RWPE1 (cell line): Measurements from ENCODE around the gene LEF1.

ENCODE experiments used
- CTCF ChIA-PET: fragments of 350-600 bp; sonication (Branson Sonifier 250); formaldehyde crosslinking; extraction: SDS; loops from one replicate; lab custom pipeline; 2021; lab: Yijun Ruan, JAX
- POLR2A ChIA-PET: fragments of 400-600 bp; formaldehyde crosslinking; extraction: SDS; loops from one replicate; lab custom pipeline; 2020; ENCODE audit warnings: antibody characterized with exemption; ENCODE audit not compliant: low non-redundant PET; lab: Yijun Ruan, JAX
- DNase-seq: peaks from one replicate; pipeline ENCODE4 v3.0.0; 2012; ENCODE audit warnings: low spot score
- H3K27ac ChIP-seq: fragments of 450-650 bp; 2 replicates; pipeline ENCODE4 v1.5.1; 2017
- CTCF ChIP-seq: fragments of 450-650 bp; conservative IDR thresholded peaks from 2 replicates; pipeline ENCODE4 v1.5.1; 2017; ENCODE audit warnings: low read depth, mild to moderate bottlenecking

Gene LEF1

GRCh38 chr4:108168160-108168670 lies 517 bp downstream of the LEF1 start:
- H3K27ac ChIP-seq = no peak overlapping the region
- ChIA-PET CTCF (interaction anchor here (0.5 kb wide), 1 partner anchor 173 kb away, joined by 4 read pairs; no protein-coding TSS in a partner anchor), POLR2A (no interaction called here)
- no peak for TF ChIP-seq CTCF
- DNase-seq = no peak

GRCh38 chr4:108166441-108167315 lies 2.1 kb downstream of the LEF1 start:
- no peak overlapping the region for H3K27ac ChIP-seq
- no peak for DNase-seq
- ChIA-PET POLR2A (no interaction called here), CTCF (no interaction called here)
- TF ChIP-seq CTCF = no peak

- POLR2A ChIA-PET = no interaction called here
- H3K27ac ChIP-seq = no peak overlapping the region
Measured at GRCh38 chr4:108166038-108166437, 2.7 kb downstream of the LEF1 start.

GRCh38 chr4:108165586-108165985 lies 3.1 kb downstream of the LEF1 start:
- CTCF ChIA-PET = no interaction called here
- TF ChIP-seq CTCF = no peak
- no peak for DNase-seq
- POLR2A ChIA-PET = no interaction called here
- H3K27ac ChIP-seq = no peak overlapping the region

More at GRCh38 chr4:108166038-108166437, 2.7 kb downstream of the LEF1 start:
- CTCF ChIA-PET = no interaction called here
- no peak for TF ChIP-seq CTCF
- no peak for DNase-seq

GRCh38 chr4:108163351-108163750 lies 5.4 kb downstream of the LEF1 start:
- no peak for TF ChIP-seq CTCF
- DNase-seq = no peak
- POLR2A ChIA-PET = no interaction called here
- CTCF ChIA-PET = interaction anchor here (1.3 kb wide), 1 partner anchor 145 kb away, joined by 4 read pairs; no protein-coding TSS in a partner anchor
- no peak overlapping the region for H3K27ac ChIP-seq

- POLR2A ChIA-PET = no interaction called here
- no peak for TF ChIP-seq CTCF
- H3K27ac ChIP-seq = no peak overlapping the region
- CTCF ChIA-PET = no interaction called here
- DNase-seq = no peak
Measured at GRCh38 chr4:108160741-108161352, 7.9 kb downstream of the LEF1 start.
